GM18499 (cell line): ENCODE data around the gene MBD3L2.
"Not testable (repeated sequence)": the region's sequence is repeated elsewhere in the genome, so short reads cannot be mapped to it uniquely, and the experiment has no call there.

Experiments
- ATAC-seq: cut with Tn5 transposase; IDR thresholded peaks from one replicate; pipeline ENCODE4 v1.9.1; 2021; ENCODE audit warnings: moderate number of reproducible peaks; ENCODE audit not compliant: insufficient read depth, unreplicated experiment

Gene MBD3L2

GRCh38 chr19:7058576-7058975 is 9.5 kb downstream of the MBD3L2 start, which contains the start of gene MBD3L3:
MBD3L3 (minus strand) TSS chr19:7058676; CDS start chr19:7058605, 71 bp downstream.
- ATAC-seq = not testable (repeated sequence)

GRCh38 chr19:7059977-7060376 is 10.9 kb downstream of the MBD3L2 start:
- not testable (repeated sequence) for ATAC-seq

DNA sequence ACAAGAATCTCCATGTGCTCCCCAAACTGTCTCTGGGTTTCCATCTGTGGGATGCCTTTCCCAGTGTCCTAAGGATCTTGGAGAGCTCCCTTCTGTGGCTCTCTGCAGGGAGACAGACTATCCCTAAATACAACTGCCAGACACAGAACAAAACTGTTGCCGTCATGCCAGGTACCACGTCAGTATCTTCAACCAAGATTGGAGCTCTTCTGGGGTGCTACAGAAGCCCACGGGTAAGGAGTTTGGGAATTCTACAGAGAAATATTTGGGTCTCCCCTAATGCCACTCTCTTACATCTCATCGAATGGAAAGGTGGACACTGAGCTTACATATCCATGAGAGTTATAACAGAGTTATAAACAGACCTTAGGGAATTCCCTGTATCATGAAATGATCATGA is 14.2 kb downstream of the MBD3L2 start:
- ATAC-seq = no peak

DNA sequence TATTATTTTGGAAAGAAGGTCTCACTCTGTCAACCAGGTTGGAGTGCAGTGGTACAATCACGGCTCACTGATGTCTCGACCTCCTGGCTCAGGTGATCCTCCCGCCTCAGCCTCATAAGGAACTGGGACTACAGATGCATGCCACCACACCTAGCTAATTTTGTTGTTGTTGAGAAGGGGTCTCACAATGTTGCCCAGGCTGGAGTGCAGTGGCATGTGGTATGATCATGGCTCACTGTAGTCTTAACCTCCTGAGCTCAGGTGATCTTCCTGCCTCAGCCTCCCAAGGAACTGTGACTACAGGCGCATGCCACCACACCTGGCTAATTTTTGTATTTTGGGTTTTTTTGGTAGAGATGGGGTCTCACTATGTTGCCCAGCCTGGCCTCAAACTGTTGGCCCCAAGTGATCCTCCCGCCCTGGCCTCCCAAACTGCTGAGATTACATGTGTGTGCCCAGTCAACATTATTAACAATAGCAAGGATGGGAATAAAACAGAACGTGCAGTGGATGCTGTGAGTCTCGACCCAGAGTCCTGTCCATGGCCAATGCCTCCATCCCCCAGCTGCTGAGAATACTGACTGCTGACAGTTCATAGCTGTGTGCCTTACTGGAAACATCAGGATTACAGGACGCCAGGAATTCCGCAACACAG is 14.8 kb downstream of the MBD3L2 start:
- no peak for ATAC-seq

GRCh38 chr19:7067122-7067521 is 18.0 kb downstream of the MBD3L2 start:
- ATAC-seq = not testable (repeated sequence)

DNA sequence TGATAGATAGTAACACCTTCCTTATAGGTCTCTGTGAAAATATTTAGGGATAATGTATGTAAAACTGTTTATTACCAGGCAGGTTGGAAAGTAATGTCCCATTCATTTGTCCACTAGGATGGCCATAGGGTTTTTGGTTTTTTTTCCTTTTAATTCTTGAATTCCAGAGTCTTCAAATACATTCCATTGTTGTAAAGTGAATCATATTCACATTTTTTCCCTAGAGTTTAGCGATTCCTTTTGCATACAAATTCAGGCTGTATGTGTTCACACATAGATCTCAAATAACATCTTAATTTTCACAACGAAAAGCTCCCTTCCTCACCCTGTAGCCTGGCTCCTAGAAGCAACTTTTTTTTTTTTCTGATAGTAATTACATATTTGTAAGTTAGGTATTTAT is 18.6 kb downstream of the MBD3L2 start:
- ATAC-seq = no peak

GRCh38 chr19:7068599-7068998 is 19.5 kb downstream of the MBD3L2 start:
- ATAC-seq = no peak

- ATAC-seq = peak; percentile 65
Observed at GRCh38 chr19:7069042-7069903, 20.2 kb downstream of the MBD3L2 start, which contains the start of gene ZNF557. ZNF557 (plus strand) TSS chr19:7069703; CDS start chr19:7075075, 5,372 bp downstream.

- ATAC-seq = no peak
Observed at GRCh38 chr19:7069904-7070226, 20.7 kb downstream of the MBD3L2 start.

GRCh38 chr19:7072541-7072940 is 23.4 kb downstream of the MBD3L2 start:
- ATAC-seq = no peak

DNA sequence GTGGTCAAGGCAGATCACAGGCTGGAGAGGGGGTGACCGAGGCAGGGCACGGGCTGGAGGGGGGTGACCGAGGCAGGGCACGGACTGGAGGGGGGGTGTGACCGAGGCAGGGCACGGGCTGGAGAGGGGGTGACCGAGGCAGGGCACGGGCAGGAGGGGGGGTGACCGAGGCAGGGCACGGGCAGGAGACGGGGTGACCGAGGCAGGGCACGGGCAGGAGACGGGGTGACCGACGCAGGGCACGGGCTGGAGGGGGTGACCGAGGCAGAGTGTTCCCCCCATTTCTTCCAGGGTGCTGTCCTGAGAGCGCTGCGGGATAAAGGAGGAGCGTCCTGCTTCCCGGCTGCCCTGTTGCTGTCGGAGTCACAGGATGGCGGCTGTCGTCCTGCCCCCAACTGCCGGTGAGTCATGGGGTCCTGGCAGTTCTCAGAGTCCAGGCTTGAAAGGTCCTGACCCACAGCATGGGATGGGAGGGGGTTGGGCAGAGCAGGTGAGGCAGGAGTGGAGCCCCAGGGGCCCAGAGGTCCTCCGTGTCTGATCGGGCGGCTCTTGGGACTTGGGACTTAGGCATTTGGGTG is 25.7 kb downstream of the MBD3L2 start:
- no peak for ATAC-seq

GRCh38 chr19:7076151-7076550 is 27.0 kb downstream of the MBD3L2 start:
- ATAC-seq = no peak

DNA sequence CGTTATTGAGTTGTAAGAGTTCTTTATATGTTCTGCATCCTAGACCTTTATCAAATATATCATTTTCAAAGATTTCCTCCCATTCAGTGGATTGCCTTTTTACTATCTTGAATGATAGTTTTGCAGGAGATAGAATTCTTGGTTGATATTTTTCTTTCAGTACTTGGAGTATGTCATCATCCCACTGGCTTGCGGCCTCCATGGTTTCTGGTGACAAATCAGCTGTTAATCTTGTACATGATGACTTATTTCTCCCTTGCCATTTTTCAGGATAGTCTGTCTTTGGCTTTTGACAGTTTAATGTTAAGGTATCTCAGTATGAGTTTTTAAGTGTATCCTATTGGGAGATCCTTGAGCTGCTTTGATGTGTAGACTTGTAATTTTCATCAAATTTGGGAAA is 28.9 kb downstream of the MBD3L2 start:
- ATAC-seq = no peak

GRCh38 chr19:7083076-7083956 is 34.2 kb downstream of the MBD3L2 start:
- no peak for ATAC-seq

GRCh38 chr19:7088999-7089398 is 39.9 kb downstream of the MBD3L2 start:
- no peak for ATAC-seq

DNA sequence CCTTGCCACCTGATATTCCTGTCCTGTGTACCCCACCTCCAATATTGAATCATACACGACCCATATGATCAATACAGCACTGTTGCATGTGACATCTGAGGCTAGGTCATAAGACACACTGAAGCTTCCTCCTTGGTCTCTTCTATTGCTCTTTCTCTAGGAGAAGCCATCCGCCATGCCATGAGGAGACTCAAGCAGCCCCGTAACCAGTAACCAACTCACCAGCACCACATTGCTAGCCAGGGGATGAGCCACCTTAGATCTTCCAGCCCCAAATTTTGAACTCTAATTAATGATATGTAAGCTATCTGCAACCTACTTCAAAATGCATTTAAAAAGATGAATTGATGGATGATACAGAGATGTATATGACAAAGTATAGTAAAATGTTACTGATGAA is 49.0 kb downstream of the MBD3L2 start:
- ATAC-seq = no peak

- ATAC-seq = peak; percentile 59
Observed at GRCh38 chr19:7098701-7099596, 49.8 kb downstream of the MBD3L2 start.

DNA sequence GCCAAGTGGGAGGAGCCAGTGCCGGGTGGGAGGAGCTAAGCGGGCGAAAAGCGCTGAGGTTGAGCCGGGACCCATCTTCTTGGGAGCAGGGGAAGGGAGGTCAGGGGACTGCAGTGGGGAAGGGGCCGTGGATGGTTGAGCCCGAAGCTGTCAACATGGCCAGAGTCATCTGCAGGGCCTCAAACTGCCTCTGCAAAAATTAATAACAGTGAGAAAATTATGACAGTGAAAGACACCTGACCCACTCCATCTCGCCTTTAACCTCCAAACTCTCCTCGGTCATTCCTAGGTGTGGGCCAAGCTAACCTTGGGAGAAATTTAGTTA is 50.4 kb downstream of the MBD3L2 start:
- ATAC-seq = no peak
